ENCODE data around the gene CARMIL1.

GRCh38 chr6:25330796-25331685, 51.9 kb downstream of the CARMIL1 start:
- no peak for TF ChIP-seq POLR2A (IDR thresholded peaks at IDR 0.05)
- no peak for TF ChIP-seq CTCF (IDR thresholded peaks at IDR 0.05)
